ENCODE measurements around the gene USP7.

GRCh38 chr16:8868416-8869211, 95.1 kb downstream of the USP7 start, which contains the start of gene CARHSP1:
- TF ChIP-seq CTCF (IDR thresholded peaks at IDR 0.05) (no peak), POLR2A (IDR thresholded peaks at IDR 0.05) (no peak)

Data from testis (tissue), 2 donors.